Activated naive CD4-positive, alpha-beta T cell treated with anti-CD3 and anti-CD28 coated beads for 36 hours (primary cell): ENCODE data around the gene LGALSL. TPM values are rescaled to one million over a fixed set of nuclear protein-coding genes. Genes with fewer than 3 reads are reported as not detected.
"Not testable (repeated sequence)": the region's sequence is repeated elsewhere in the genome, so short reads cannot be mapped to it uniquely, and the experiment has no call there.

Source experiments
- CTCF ChIA-PET: fragments of 350-600 bp; sonication (Branson Sonifier 250); formaldehyde crosslinking; loops from one replicate; lab custom pipeline; 2021; ENCODE audit warnings: antibody characterized with exemption; lab: Charles Lee
- DNase-seq: peaks from one replicate; pipeline ENCODE4 v3.0.0-alpha.2; 2020
- H3K27ac Mint-ChIP-seq: one replicate; pipeline ENCODE4 v1.8.0; 2021; ENCODE audit warnings: mild to moderate bottlenecking, mixed read lengths
- H3K27me3 Mint-ChIP-seq: one replicate; pipeline ENCODE4 v1.8.0; 2021; ENCODE audit warnings: low read depth, mixed read lengths
- H3K36me3 Mint-ChIP-seq: one replicate; pipeline ENCODE4 v1.8.0; 2021; ENCODE audit warnings: low read depth, mixed read lengths
- H3K4me1 Mint-ChIP-seq: one replicate; pipeline ENCODE4 v1.8.0; 2021; ENCODE audit warnings: low read depth, mixed read lengths
- H3K4me3 Mint-ChIP-seq: one replicate; pipeline ENCODE4 v1.8.0; 2021; ENCODE audit warnings: mild to moderate bottlenecking, moderate library complexity, mixed read lengths
- H3K9me3 Mint-ChIP-seq: one replicate; pipeline ENCODE4 v1.8.0; 2021; ENCODE audit warnings: mixed read lengths
- intact Hi-C: fragments of 100-400 bp; cut with micrococcal nuclease; formaldehyde crosslinking; loops from one replicate; pipeline ENCODE4 v1.15.1; 2023
- total RNA-seq, 2 experiments: library from RNA; stranded (reverse); gene quantifications; one replicate each; pipeline ENCODE4 v1.2.3, GENCODE V29; 2021

LGALSL gene
- total RNA-seq, 2 experiments from 2014 or later = 1.0 to 1.5 TPM

GRCh38 chr2:64422466-64422865 is 31.5 kb upstream of the LGALSL start:
- no peaks in the 10 kb centered on the region for H3K9me3 Mint-ChIP-seq
- H3K27me3 Mint-ChIP-seq = no peaks in the 10 kb centered on the region
- no peak overlapping the region for H3K4me3 Mint-ChIP-seq
- no peak overlapping the region for H3K27ac Mint-ChIP-seq
- intact Hi-C loops = no loop called here
- CTCF ChIA-PET = interaction anchor here (1.0 kb wide), 1 partner anchor 66 kb away, joined by 3 read pairs; no protein-coding TSS in a partner anchor
- H3K36me3 Mint-ChIP-seq = no peaks in the 10 kb centered on the region
- H3K4me1 Mint-ChIP-seq = no peaks in the 10 kb centered on the region
- no peak for DNase-seq

- Mint-ChIP-seq H3K27ac (no peak overlapping the region), H3K27me3 (no peaks in the 10 kb centered on the region), H3K4me1 (no peaks in the 10 kb centered on the region), H3K9me3 (no peaks in the 10 kb centered on the region), H3K36me3 (no peaks in the 10 kb centered on the region), H3K4me3 (no peak overlapping the region)
- CTCF ChIA-PET = no interaction called here
- intact Hi-C loops = no loop called here
- DNase-seq = no peak
Observed at GRCh38 chr2:64423303-64423702, 30.7 kb upstream of the LGALSL start.

- Mint-ChIP-seq H3K4me1 (no peaks in the 10 kb centered on the region), H3K4me3 (no peak overlapping the region), H3K36me3 (no peaks in the 10 kb centered on the region), H3K9me3 (no peaks in the 10 kb centered on the region), H3K27me3 (no peaks in the 10 kb centered on the region), H3K27ac (no peak overlapping the region)
- DNase-seq = no peak
- intact Hi-C loops = no loop called here
- CTCF ChIA-PET = no interaction called here
Observed at GRCh38 chr2:64424416-64424987, 29.5 kb upstream of the LGALSL start.

- no peak for DNase-seq
- no peak overlapping the region for H3K27ac Mint-ChIP-seq
Observed at GRCh38 chr2:64426183-64426952, 27.6 kb upstream of the LGALSL start.

GRCh38 chr2:64434039-64434657 is 19.8 kb upstream of the LGALSL start:
- Mint-ChIP-seq H3K27me3 (peaks cover 21% of the 10 kb centered on the region), H3K27ac (no peak overlapping the region), H3K4me1 (no peaks in the 10 kb centered on the region), H3K36me3 (no peaks in the 10 kb centered on the region), H3K9me3 (no peaks in the 10 kb centered on the region), H3K4me3 (no peak overlapping the region)
- no peak for DNase-seq
- CTCF ChIA-PET = no interaction called here
- intact Hi-C loops = no loop called here

More at GRCh38 chr2:64426183-64426952, 27.6 kb upstream of the LGALSL start:
- Mint-ChIP-seq H3K4me3 (no peak overlapping the region), H3K27me3 (peaks cover 2% of the 10 kb centered on the region), H3K4me1 (no peaks in the 10 kb centered on the region), H3K36me3 (no peaks in the 10 kb centered on the region), H3K9me3 (no peaks in the 10 kb centered on the region)
- CTCF ChIA-PET = no interaction called here
- intact Hi-C loops = no loop called here

GRCh38 chr2:64437883-64438282 is 16.1 kb upstream of the LGALSL start:
- no peak overlapping the region for H3K4me3 Mint-ChIP-seq
- CTCF ChIA-PET = interaction anchor here (0.6 to 1.4 kb wide), 2 partner anchors 50 to 1021 kb away, joined by 3 to 4 read pairs; no protein-coding TSS in a partner anchor
- H3K27me3 Mint-ChIP-seq = peaks cover 29% of the 10 kb centered on the region
- no peak overlapping the region for H3K27ac Mint-ChIP-seq
- intact Hi-C loops = no loop called here
- no peak for DNase-seq
- H3K4me1 Mint-ChIP-seq = no peaks in the 10 kb centered on the region
- H3K36me3 Mint-ChIP-seq = no peaks in the 10 kb centered on the region
- no peaks in the 10 kb centered on the region for H3K9me3 Mint-ChIP-seq

GRCh38 chr2:64439194-64439593 is 14.8 kb upstream of the LGALSL start:
- Mint-ChIP-seq H3K27me3 (peaks cover 22% of the 10 kb centered on the region), H3K4me3 (no peak overlapping the region), H3K36me3 (no peaks in the 10 kb centered on the region), H3K27ac (no peak overlapping the region), H3K4me1 (no peaks in the 10 kb centered on the region), H3K9me3 (no peaks in the 10 kb centered on the region)
- intact Hi-C loops = no loop called here
- CTCF ChIA-PET = interaction anchor here (0.9 kb wide), 1 partner anchor 49 kb away, joined by 3 read pairs; no protein-coding TSS in a partner anchor
- DNase-seq = no peak

- CTCF ChIA-PET = interaction anchor here (0.5 kb wide), 1 partner anchor 44 kb away, joined by 3 read pairs; no protein-coding TSS in a partner anchor
- intact Hi-C loops = no loop called here
- Mint-ChIP-seq H3K36me3 (no peaks in the 10 kb centered on the region), H3K4me1 (no peaks in the 10 kb centered on the region), H3K9me3 (no peaks in the 10 kb centered on the region), H3K27me3 (peaks cover 18% of the 10 kb centered on the region), H3K4me3 (no peak overlapping the region), H3K27ac (no peak overlapping the region)
- no peak for DNase-seq
Observed at GRCh38 chr2:64440843-64441242, 13.1 kb upstream of the LGALSL start.

- intact Hi-C loops = no loop called here
- Mint-ChIP-seq H3K36me3 (no peaks in the 10 kb centered on the region), H3K9me3 (no peaks in the 10 kb centered on the region), H3K4me1 (no peaks in the 10 kb centered on the region), H3K27ac (no peak overlapping the region), H3K4me3 (no peak overlapping the region), H3K27me3 (peaks cover 13% of the 10 kb centered on the region)
- DNase-seq = no peak
- CTCF ChIA-PET = no interaction called here
Observed at GRCh38 chr2:64442277-64442676, 11.7 kb upstream of the LGALSL start.

GRCh38 chr2:64442801-64443429 is 11.0 kb upstream of the LGALSL start:
- Mint-ChIP-seq H3K4me3 (no peak overlapping the region), H3K4me1 (no peaks in the 10 kb centered on the region), H3K36me3 (no peaks in the 10 kb centered on the region), H3K9me3 (no peaks in the 10 kb centered on the region), H3K27me3 (peaks cover 13% of the 10 kb centered on the region), H3K27ac (no peak overlapping the region)
- DNase-seq = no peak
- CTCF ChIA-PET = no interaction called here
- intact Hi-C loops = no loop called here

GRCh38 chr2:64445970-64446369 is 8.0 kb upstream of the LGALSL start:
- intact Hi-C loops, H3K36me3 Mint-ChIP-seq, H3K4me1 Mint-ChIP-seq, CTCF ChIA-PET, H3K9me3 Mint-ChIP-seq, DNase-seq, H3K4me3 Mint-ChIP-seq, H3K27me3 Mint-ChIP-seq, H3K27ac Mint-ChIP-seq: not testable (repeated sequence)

- Mint-ChIP-seq H3K27me3 (peaks cover 1% of the 10 kb centered on the region), H3K27ac (no peak overlapping the region), H3K4me1 (no peaks in the 10 kb centered on the region), H3K36me3 (no peaks in the 10 kb centered on the region), H3K4me3 (no peak overlapping the region), H3K9me3 (no peaks in the 10 kb centered on the region)
- DNase-seq = no peak
- intact Hi-C loops = no loop called here
- CTCF ChIA-PET = interaction anchor here (1.6 kb wide), 1 partner anchor 117 kb away, joined by 6 read pairs; no protein-coding TSS in a partner anchor
Observed at GRCh38 chr2:64447317-64448040, 6.5 kb upstream of the LGALSL start.
